PC-9 (cell line): ENCODE measurements around the gene FOXP3. TPM values are rescaled to one million over a fixed set of nuclear protein-coding genes. Genes with fewer than 3 reads are reported as not detected.

Experiments
- BruUV-seq: library from RNA; stranded (reverse); fragments of 400-500 nt; replicated peaks from 2 replicates; lab custom pipeline; 2021; lab: Mats Ljungman, UMichigan
- CTCF ChIA-PET: fragments of 300-600 bp; sonication (Branson Sonifier 250); formaldehyde crosslinking; loops from one replicate; lab custom pipeline; 2022; ENCODE audit warnings: antibody characterized with exemption; lab: Charles Lee
- POLR2A ChIA-PET: fragments of 300-600 bp; sonication (Branson Sonifier 250); formaldehyde crosslinking; loops from one replicate; lab custom pipeline; 2022; ENCODE audit warnings: antibody characterized with exemption; ENCODE audit not compliant: unreplicated experiment; lab: Charles Lee
- DNase-seq, 2 experiments: peaks; one replicate each; pipeline versions ENCODE4 v3.0.0 to v3.0.0-alpha.2; 2015 to 2022; ENCODE audit warnings: mixed read lengths in 1 of 2
- H2AFZ ChIP-seq: fragments of 200-600 bp; sonication (generic); 2 replicates; pipeline ENCODE4 v1.8.1; 2017; ENCODE audit warnings: antibody characterized with exemption
- H3F3A ChIP-seq: fragments of 200-600 bp; sonication (generic); 2 replicates; pipeline ENCODE4 v1.8.1; 2017; ENCODE audit warnings: antibody characterized with exemption, mild to moderate bottlenecking, low read depth; ENCODE audit not compliant: insufficient read depth
- H3K27ac ChIP-seq: fragments of 200-600 bp; sonication (generic); 2 replicates; pipeline ENCODE4 v1.6.1; 2016; ENCODE audit warnings: mixed run types
- H3K27me3 ChIP-seq: fragments of 200-600 bp; sonication (generic); 2 replicates; pipeline ENCODE4 v1.6.1; 2016; ENCODE audit warnings: low read depth, mixed run types; ENCODE audit not compliant: insufficient read depth
- H3K36me3 ChIP-seq: fragments of 200-600 bp; sonication (generic); 2 replicates; pipeline ENCODE4 v1.6.1; 2016; ENCODE audit warnings: low read depth, mixed run types
- H3K4me1 ChIP-seq: fragments of 200-600 bp; sonication (generic); replicated peaks from 2 replicates; pipeline ENCODE4 v1.6.1; 2016; ENCODE audit warnings: mixed run types; ENCODE audit not compliant: insufficient read depth
- H3K4me2 ChIP-seq: fragments of 200-600 bp; sonication (generic); 2 replicates; pipeline ENCODE4 v1.6.1; 2017; ENCODE audit warnings: mixed run types
- H3K4me3 ChIP-seq: fragments of 200-600 bp; sonication (generic); 2 replicates; pipeline ENCODE4 v1.6.1; 2016; ENCODE audit warnings: mixed run types
- H3K79me2 ChIP-seq: fragments of 200-600 bp; sonication (generic); 2 replicates; pipeline ENCODE4 v1.6.1; 2017; ENCODE audit warnings: low read depth, mixed run types
- H3K9me2 ChIP-seq: fragments of 200-600 bp; sonication (generic); 2 replicates; pipeline ENCODE4 v1.8.1; 2017; ENCODE audit warnings: mild to moderate bottlenecking; ENCODE audit not compliant: insufficient read depth
- H3K9me3 ChIP-seq: fragments of 200-600 bp; sonication (generic); 2 replicates; pipeline ENCODE4 v1.8.1; 2016; ENCODE audit warnings: low read depth; ENCODE audit not compliant: insufficient read depth
- H4K20me1 ChIP-seq: fragments of 200-600 bp; sonication (generic); 2 replicates; pipeline ENCODE4 v1.8.1; 2017; ENCODE audit not compliant: insufficient read depth
- EZH2 ChIP-seq: fragments of 200-600 bp; sonication (generic); IDR thresholded peaks from 2 replicates; pipeline ENCODE4 v1.8.0; 2017; ENCODE audit warnings: antibody characterized with exemption, low read depth
- intact Hi-C: fragments of 100-400 bp; cut with micrococcal nuclease; formaldehyde crosslinking; loops from one replicate; pipeline ENCODE4 v1.10.0; 2022; ENCODE audit not compliant: unreplicated experiment
- total RNA-seq: library from RNA; stranded (reverse); gene quantifications from 2 replicates; pipeline ENCODE4 v1.2.3, GENCODE V29; 2021
- TF ChIP-seq, protein P1 (sequence below): fragments of 200-600 bp; sonication (generic); conservative IDR thresholded peaks from 2 replicates; pipeline ENCODE4 v1.6.1; 2017; ENCODE audit warnings: mixed run types, antibody characterized with exemption, mild to moderate bottlenecking, moderate library complexity

Gene FOXP3
- total RNA-seq, 1 experiment from 2014 or later, result not detected

DNA sequence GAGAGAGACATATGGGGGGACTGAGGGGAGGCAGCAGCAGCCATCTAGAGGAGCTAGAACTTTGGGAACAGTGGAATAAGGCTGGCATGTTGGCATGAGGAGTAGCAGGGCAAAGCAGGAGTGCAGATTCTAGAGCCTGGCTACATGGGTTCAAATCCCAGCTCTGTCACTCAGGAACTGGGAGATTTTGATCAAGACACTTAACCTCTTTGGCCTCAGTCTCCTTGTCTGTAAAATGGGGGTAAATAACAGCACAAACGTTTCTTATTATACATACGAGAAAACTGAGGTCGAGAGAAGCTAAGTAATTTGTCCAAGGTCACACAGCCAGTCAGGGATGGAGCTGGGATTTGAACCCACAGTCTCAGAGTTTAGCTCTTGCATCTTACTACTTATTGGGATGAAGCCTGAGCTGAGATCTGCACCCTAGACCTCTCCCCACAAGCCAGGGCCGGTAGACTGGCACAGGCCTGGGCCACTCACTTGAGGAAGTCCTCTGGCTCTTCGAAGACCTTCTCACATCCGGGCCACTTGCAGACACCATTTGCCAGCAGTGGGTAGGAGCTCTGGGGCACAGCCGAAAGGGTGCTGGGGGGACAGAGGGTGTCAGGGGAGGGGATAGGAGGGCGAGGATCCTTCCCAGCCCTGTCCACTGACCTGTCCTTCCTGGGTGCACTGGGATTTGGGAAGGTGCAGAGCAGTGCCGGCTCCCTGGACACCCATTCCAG lies 8.1 kb downstream of the FOXP3 start:
- CTCF ChIA-PET, result no interaction called here

DNA sequence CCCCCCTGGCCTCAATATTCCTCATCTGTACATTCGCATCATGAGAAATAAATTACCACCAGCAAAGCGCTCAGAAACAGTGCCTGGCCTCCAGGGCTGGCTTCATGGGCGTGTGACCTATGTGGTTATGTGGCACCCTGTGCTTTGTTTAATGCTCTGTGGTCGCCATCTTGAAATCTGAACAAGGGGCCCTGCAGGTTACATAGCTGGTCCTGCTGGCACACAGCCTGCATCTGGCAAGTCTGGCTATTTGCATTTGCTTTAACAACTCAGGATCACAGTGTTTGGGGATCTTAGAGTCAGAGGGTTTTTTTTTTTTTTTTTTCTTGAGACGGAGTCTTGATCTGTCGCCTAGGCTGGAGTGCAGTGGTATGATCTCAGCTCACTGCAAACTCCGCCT lies 9.9 kb downstream of the FOXP3 start:
- H2AFZ ChIP-seq, result no peak overlapping the region
- ChIA-PET POLR2A (no interaction called here), CTCF (no interaction called here)
- no peaks in the 10 kb centered on the region for H3K9me3 ChIP-seq
- no peak for TF ChIP-seq EZH2
- TF ChIP-seq, protein P1, sequence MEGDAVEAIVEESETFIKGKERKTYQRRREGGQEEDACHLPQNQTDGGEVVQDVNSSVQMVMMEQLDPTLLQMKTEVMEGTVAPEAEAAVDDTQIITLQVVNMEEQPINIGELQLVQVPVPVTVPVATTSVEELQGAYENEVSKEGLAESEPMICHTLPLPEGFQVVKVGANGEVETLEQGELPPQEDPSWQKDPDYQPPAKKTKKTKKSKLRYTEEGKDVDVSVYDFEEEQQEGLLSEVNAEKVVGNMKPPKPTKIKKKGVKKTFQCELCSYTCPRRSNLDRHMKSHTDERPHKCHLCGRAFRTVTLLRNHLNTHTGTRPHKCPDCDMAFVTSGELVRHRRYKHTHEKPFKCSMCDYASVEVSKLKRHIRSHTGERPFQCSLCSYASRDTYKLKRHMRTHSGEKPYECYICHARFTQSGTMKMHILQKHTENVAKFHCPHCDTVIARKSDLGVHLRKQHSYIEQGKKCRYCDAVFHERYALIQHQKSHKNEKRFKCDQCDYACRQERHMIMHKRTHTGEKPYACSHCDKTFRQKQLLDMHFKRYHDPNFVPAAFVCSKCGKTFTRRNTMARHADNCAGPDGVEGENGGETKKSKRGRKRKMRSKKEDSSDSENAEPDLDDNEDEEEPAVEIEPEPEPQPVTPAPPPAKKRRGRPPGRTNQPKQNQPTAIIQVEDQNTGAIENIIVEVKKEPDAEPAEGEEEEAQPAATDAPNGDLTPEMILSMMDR, result no peak
- no peaks in the 10 kb centered on the region for H3K4me1 ChIP-seq
- no peaks in the 10 kb centered on the region for H3K79me2 ChIP-seq
- no peak overlapping the region for H3K4me3 ChIP-seq
- no peaks in the 10 kb centered on the region for H4K20me1 ChIP-seq
- BruUV-seq, result no TSS peak
- no peak overlapping the region for H3K27ac ChIP-seq
- no peaks in the 10 kb centered on the region for H3K9me2 ChIP-seq
- H3K4me2 ChIP-seq, result no peak overlapping the region
- no peaks in the 10 kb centered on the region for H3K36me3 ChIP-seq
- H3F3A ChIP-seq, result no peaks in the 10 kb centered on the region
- DNase-seq, result no peak
- H3K27me3 ChIP-seq, result no peaks in the 10 kb centered on the region
- intact Hi-C loops, result no loop called here

More for the DNA sequence above, 8.1 kb downstream of the FOXP3 start:
- Histone ChIP-seq H3K9me3 (no peaks in the 10 kb centered on the region), H3K36me3 (no peaks in the 10 kb centered on the region), H3K4me2 (no peak overlapping the region), H3K79me2 (no peaks in the 10 kb centered on the region), H3K27ac (no peak overlapping the region), H3K9me2 (no peaks in the 10 kb centered on the region), H3K4me1 (no peaks in the 10 kb centered on the region), H3K4me3 (no peak overlapping the region), H3F3A (no peaks in the 10 kb centered on the region), H2AFZ (no peak overlapping the region), H4K20me1 (no peaks in the 10 kb centered on the region), H3K27me3 (no peaks in the 10 kb centered on the region)
- POLR2A ChIA-PET, result no interaction called here
- TF ChIP-seq, protein P1, result no peak
- TF ChIP-seq EZH2, result no peak
- no peak for DNase-seq
- no TSS peak for BruUV-seq
- intact Hi-C loops, result no loop called here

DNA sequence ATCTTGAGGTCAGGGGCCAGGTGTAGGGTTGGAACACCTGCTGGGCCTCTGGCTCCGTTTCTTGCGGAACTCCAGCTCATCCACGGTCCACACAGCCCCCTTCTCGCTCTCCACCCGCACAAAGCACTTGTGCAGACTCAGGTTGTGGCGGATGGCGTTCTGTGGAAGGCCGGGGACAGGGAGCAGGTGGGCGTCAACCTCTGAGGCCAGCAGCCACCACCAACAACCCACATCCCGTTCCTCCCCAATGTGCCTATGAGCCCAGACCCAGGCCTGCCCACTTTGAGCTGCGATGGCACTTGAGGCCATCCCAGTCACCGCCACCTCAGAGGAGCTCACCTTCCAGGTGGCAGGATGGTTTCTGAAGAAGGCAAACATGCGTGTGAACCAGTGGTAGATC lies 13.2 kb downstream of the FOXP3 start:
- no peaks in the 10 kb centered on the region for H3K9me2 ChIP-seq
- no peak overlapping the region for H2AFZ ChIP-seq
- no peaks in the 10 kb centered on the region for H3K9me3 ChIP-seq
- H3K4me3 ChIP-seq, result no peak overlapping the region
- H3F3A ChIP-seq, result no peaks in the 10 kb centered on the region
- no peaks in the 10 kb centered on the region for H3K4me1 ChIP-seq
- intact Hi-C loops, result no loop called here
- H3K79me2 ChIP-seq, result no peaks in the 10 kb centered on the region
- H3K4me2 ChIP-seq, result no peak overlapping the region
- H3K27me3 ChIP-seq, result no peaks in the 10 kb centered on the region
- TF ChIP-seq, protein P1, result no peak
- TF ChIP-seq EZH2, result no peak
- POLR2A ChIA-PET, result no interaction called here
- no TSS peak for BruUV-seq
- no peaks in the 10 kb centered on the region for H4K20me1 ChIP-seq
- DNase-seq, result no peak
- H3K27ac ChIP-seq, result no peak overlapping the region
- CTCF ChIA-PET, result no interaction called here
- H3K36me3 ChIP-seq, result no peaks in the 10 kb centered on the region
